Neural cell (in vitro differentiated cells): ENCODE results near the gene TNS1. TPM values are rescaled to one million over a fixed set of nuclear protein-coding genes. Genes with fewer than 3 reads are reported as not detected.

Experiments used
- H2AFZ ChIP-seq: fragments of 200-600, 300-800 bp; sonication (generic), shearing (Covaris generic); 2 replicates; pipeline ENCODE4 v1.6.0; 2014; ENCODE audit warnings: low read depth, mild to moderate bottlenecking, antibody characterized with exemption, low read length, moderate library complexity
- H3F3A ChIP-seq: fragments of 200-600 bp; shearing (Covaris generic); 2 replicates; pipeline ENCODE4 v1.6.1; 2016; ENCODE audit warnings: mild to moderate bottlenecking, moderate library complexity, mixed read lengths, antibody characterized with exemption, low read length; ENCODE audit not compliant: insufficient read depth, poor library complexity, severe bottlenecking
- H3K27ac ChIP-seq: fragments of 200-600, 300-800 bp; sonication (generic), shearing (Covaris generic); 2 replicates; pipeline ENCODE4 v1.5.1; 2014; ENCODE audit warnings: mild to moderate bottlenecking, low read length, moderate library complexity
- H3K27me3 ChIP-seq: fragments of 300-800, 200-600 bp; sonication (generic), shearing (Covaris generic); 2 replicates; pipeline ENCODE4 v1.6.0; 2014; ENCODE audit warnings: mild to moderate bottlenecking, low read depth, low read length, moderate library complexity; ENCODE audit not compliant: insufficient read depth
- H3K36me3 ChIP-seq: fragments of 300-800, 200-600 bp; sonication (generic), shearing (Covaris generic); 2 replicates; pipeline ENCODE4 v1.5.1; 2014; ENCODE audit warnings: mild to moderate bottlenecking, antibody characterized with exemption, low read length, moderate library complexity; ENCODE audit not compliant: insufficient read depth
- H3K4me2 ChIP-seq: fragments of 300-800, 200-600 bp; sonication (generic), shearing (Covaris generic); 2 replicates; pipeline ENCODE4 v1.6.0; 2014; ENCODE audit warnings: mild to moderate bottlenecking, low read length
- H3K4me3 ChIP-seq: fragments of 300-800, 200-600 bp; sonication (generic), shearing (Covaris generic); 2 replicates; pipeline ENCODE4 v1.5.1; 2014; ENCODE audit warnings: mild to moderate bottlenecking, low read length, moderate library complexity
- H3K79me2 ChIP-seq: fragments of 200-600 bp; shearing (Covaris generic); replicated peaks from 2 replicates; pipeline ENCODE4 v1.6.0; 2014; ENCODE audit warnings: mild to moderate bottlenecking, low read length, moderate library complexity; ENCODE audit not compliant: insufficient read depth
- H3K9ac ChIP-seq: fragments of 300-800, 200-600 bp; sonication (generic), shearing (Covaris generic); 2 replicates; pipeline ENCODE4 v1.6.1; 2016; ENCODE audit warnings: mild to moderate bottlenecking, low read length, mixed read lengths
- H3K9me2 ChIP-seq: fragments of 200-600 bp; shearing (Covaris generic); 2 replicates; pipeline ENCODE4 v1.6.1; 2016; ENCODE audit warnings: mild to moderate bottlenecking, low read length, mixed read lengths; ENCODE audit not compliant: insufficient read depth
- H3K9me3 ChIP-seq: fragments of 200-600, 300-800 bp; sonication (generic), shearing (Covaris generic); 2 replicates; pipeline ENCODE4 v1.6.1; 2016; ENCODE audit warnings: mild to moderate bottlenecking, mixed run types, low read length, moderate library complexity, mixed read lengths
- H4K20me1 ChIP-seq: fragments of 200-600 bp; shearing (Covaris generic); 2 replicates; pipeline ENCODE4 v1.6.1; 2016; ENCODE audit warnings: mild to moderate bottlenecking, mixed run types; ENCODE audit not compliant: insufficient read depth
- EP300 ChIP-seq: fragments of 450-650 bp; conservative IDR thresholded peaks from 2 replicates; pipeline ENCODE4 v1.6.1; 2014; ENCODE audit warnings: antibody characterized with exemption, mild to moderate bottlenecking, moderate library complexity; ENCODE audit not compliant: poor library complexity, severe bottlenecking
- EZH2 ChIP-seq: fragments of 200-600, 300-800 bp; shearing (Covaris generic), sonication (generic); IDR thresholded peaks from 2 replicates; pipeline ENCODE4 v1.6.1; 2014; ENCODE audit warnings: antibody characterized with exemption, low read length, borderline replicate concordance, mild to moderate bottlenecking; ENCODE audit not compliant: insufficient read depth, poor library complexity, severe bottlenecking
- MXI1 ChIP-seq: fragments of 450-650 bp; conservative IDR thresholded peaks from 2 replicates; pipeline ENCODE4 v1.6.1; 2014; ENCODE audit warnings: antibody characterized with exemption, mild to moderate bottlenecking; ENCODE audit not compliant: poor library complexity, severe bottlenecking
- POLR2AphosphoS5 ChIP-seq: IDR thresholded peaks from 2 replicates; pipeline ENCODE4 v1.6.1; 2012
- RAD21 ChIP-seq: fragments of 450-650 bp; conservative IDR thresholded peaks from 2 replicates; pipeline ENCODE4 v1.6.1; 2014; ENCODE audit warnings: antibody characterized with exemption, mild to moderate bottlenecking, moderate library complexity
- SMC3 ChIP-seq: fragments of 450-650 bp; conservative IDR thresholded peaks from 2 replicates; pipeline ENCODE4 v1.6.1; 2014; ENCODE audit warnings: antibody characterized with exemption, mild to moderate bottlenecking, moderate library complexity; ENCODE audit not compliant: poor library complexity
- TAF1 ChIP-seq: IDR thresholded peaks from 2 replicates; pipeline ENCODE4 v1.6.1; 2012; ENCODE audit warnings: low read depth
- polyA plus RNA-seq: library from polyadenylated mRNA; depleted of rRNA; stranded (reverse); fragments of >200 nt; gene quantifications from 2 replicates; pipeline ENCODE4 v1.2.3, GENCODE V29; 2014
- TF ChIP-seq, protein P1 (sequence below): IDR thresholded peaks from 2 replicates; pipeline ENCODE4 v1.6.1; 2012; ENCODE audit warnings: borderline replicate concordance
- TF ChIP-seq, protein P2 (sequence below): fragments of 450-650 bp; IDR thresholded peaks from 2 replicates; pipeline ENCODE4 v1.5.1; 2014; ENCODE audit warnings: antibody characterized with exemption, mild to moderate bottlenecking, moderate library complexity; ENCODE audit not compliant: poor library complexity, severe bottlenecking

The TNS1 gene
- polyA plus RNA-seq, 1 donor from 2014 or later = 1.5 TPM

DNA sequence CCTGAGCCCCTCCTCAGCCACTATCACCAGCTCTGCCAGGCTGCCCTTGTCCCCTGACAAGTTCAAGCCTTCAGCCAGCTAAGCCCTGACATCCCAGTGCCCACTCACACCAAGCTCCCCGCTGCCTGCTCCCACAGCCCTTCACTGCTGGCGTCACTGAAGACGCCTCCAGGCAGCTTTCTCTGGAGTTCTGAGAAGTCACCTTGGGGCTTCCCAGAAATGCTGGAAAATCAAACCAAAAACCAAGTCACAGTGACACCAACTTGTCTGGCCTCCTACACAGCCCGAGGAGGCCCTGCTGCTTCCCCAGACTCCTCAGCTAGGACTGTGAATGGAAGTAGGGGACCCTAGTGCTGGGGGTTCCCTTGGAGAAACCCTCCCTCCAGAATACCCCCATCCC is 2.2 kb upstream of the TNS1 start:
- H2AFZ ChIP-seq = no peak overlapping the region
- TF ChIP-seq SMC3 = no peak
- TF ChIP-seq, protein P1, sequence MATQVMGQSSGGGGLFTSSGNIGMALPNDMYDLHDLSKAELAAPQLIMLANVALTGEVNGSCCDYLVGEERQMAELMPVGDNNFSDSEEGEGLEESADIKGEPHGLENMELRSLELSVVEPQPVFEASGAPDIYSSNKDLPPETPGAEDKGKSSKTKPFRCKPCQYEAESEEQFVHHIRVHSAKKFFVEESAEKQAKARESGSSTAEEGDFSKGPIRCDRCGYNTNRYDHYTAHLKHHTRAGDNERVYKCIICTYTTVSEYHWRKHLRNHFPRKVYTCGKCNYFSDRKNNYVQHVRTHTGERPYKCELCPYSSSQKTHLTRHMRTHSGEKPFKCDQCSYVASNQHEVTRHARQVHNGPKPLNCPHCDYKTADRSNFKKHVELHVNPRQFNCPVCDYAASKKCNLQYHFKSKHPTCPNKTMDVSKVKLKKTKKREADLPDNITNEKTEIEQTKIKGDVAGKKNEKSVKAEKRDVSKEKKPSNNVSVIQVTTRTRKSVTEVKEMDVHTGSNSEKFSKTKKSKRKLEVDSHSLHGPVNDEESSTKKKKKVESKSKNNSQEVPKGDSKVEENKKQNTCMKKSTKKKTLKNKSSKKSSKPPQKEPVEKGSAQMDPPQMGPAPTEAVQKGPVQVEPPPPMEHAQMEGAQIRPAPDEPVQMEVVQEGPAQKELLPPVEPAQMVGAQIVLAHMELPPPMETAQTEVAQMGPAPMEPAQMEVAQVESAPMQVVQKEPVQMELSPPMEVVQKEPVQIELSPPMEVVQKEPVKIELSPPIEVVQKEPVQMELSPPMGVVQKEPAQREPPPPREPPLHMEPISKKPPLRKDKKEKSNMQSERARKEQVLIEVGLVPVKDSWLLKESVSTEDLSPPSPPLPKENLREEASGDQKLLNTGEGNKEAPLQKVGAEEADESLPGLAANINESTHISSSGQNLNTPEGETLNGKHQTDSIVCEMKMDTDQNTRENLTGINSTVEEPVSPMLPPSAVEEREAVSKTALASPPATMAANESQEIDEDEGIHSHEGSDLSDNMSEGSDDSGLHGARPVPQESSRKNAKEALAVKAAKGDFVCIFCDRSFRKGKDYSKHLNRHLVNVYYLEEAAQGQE = no peak
- H3K36me3 ChIP-seq = no peaks in the 10 kb centered on the region
- no peak overlapping the region for H3K4me2 ChIP-seq
- no peaks in the 10 kb centered on the region for H3K9me3 ChIP-seq
- H3K9me2 ChIP-seq = no peaks in the 10 kb centered on the region
- peaks cover 21% of the 10 kb centered on the region for H3K27me3 ChIP-seq
- H3K4me3 ChIP-seq = no peak overlapping the region
- no peak overlapping the region for H3K27ac ChIP-seq
- H3K9ac ChIP-seq = no peak overlapping the region
- no peaks in the 10 kb centered on the region for H3K79me2 ChIP-seq
- no peaks in the 10 kb centered on the region for H3F3A ChIP-seq
- no peaks in the 10 kb centered on the region for H4K20me1 ChIP-seq

DNA sequence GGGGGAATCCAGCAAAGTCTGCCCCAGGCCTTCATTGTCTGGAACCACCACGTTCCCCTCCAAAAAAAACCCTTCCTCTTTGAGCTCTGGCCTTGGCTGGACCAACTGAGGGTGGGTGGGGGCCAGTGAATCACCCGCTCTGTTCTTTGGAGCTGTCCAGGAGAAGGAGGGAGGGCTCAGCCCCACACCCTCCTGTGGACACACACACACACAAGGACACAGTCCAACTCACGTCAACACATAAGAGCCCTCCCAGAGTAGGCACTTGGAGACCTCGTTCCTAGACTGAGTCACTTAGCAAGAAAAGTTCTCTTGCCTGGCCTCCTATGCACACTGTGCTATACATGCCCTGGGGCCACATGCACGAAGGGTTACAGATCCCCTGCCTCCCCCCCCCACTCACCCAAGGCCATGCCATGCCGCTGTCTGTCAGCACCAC is 1.2 kb upstream of the TNS1 start:
- Histone ChIP-seq H3K9me2 (no peaks in the 10 kb centered on the region), H3K36me3 (no peaks in the 10 kb centered on the region), H3F3A (no peaks in the 10 kb centered on the region), H3K27me3 (peaks cover 11% of the 10 kb centered on the region), H3K9ac (no peak overlapping the region), H4K20me1 (no peaks in the 10 kb centered on the region), H3K79me2 (no peaks in the 10 kb centered on the region), H3K9me3 (no peaks in the 10 kb centered on the region), H2AFZ (no peak overlapping the region), H3K4me2 (no peak overlapping the region), H3K4me3 (no peak overlapping the region), H3K27ac (no peak overlapping the region)
- TF ChIP-seq, protein P1 = no peak
- TF ChIP-seq TAF1 = no peak
- no peak for TF ChIP-seq SMC3
- no peak for TF ChIP-seq RAD21
- TF ChIP-seq MXI1 = no peak

DNA sequence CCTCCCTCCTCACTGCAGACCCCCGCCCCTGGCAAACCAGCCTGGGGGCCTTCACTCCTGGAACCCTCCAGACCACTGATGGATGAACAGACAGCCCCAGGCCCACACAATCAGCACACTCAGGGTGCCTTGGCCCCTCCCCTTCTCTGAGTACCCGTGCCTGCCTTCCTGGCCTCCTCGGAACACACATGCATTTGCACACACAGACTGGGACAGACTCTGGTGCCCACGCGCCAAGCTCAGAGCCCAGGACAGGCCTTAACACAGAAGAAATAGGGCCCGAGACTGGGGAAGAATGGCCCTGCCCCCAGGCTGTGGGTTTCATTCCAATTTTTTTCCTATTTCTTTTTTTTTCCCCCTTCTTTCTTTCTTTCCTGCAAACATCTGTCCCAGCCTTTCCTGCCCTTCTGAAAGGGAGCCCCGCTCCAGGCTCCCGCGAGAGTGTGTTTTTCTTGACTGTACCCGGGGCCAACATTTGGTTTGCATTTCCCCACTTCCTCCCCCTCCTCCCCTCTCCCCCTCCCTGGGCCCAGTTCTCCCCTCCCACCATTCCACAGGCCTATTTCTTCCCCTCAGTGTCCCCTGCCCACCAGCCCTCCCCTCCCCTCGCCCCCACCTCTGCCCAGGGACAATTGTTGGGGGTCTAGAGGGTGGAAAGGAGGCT is 618 bp upstream of the TNS1 start:
- Histone ChIP-seq H3K27ac (no peak overlapping the region), H3K4me2 (no peak overlapping the region), H3K9me3 (no peaks in the 10 kb centered on the region), H3K4me3 (no peak overlapping the region), H4K20me1 (no peaks in the 10 kb centered on the region), H3K79me2 (no peaks in the 10 kb centered on the region), H3K9ac (no peak overlapping the region), H3F3A (no peaks in the 10 kb centered on the region), H3K9me2 (no peaks in the 10 kb centered on the region), H3K27me3 (peaks cover 5% of the 10 kb centered on the region), H2AFZ (no peak overlapping the region), H3K36me3 (no peaks in the 10 kb centered on the region)
- TF ChIP-seq SMC3 = no peak
- TF ChIP-seq, protein P2, sequence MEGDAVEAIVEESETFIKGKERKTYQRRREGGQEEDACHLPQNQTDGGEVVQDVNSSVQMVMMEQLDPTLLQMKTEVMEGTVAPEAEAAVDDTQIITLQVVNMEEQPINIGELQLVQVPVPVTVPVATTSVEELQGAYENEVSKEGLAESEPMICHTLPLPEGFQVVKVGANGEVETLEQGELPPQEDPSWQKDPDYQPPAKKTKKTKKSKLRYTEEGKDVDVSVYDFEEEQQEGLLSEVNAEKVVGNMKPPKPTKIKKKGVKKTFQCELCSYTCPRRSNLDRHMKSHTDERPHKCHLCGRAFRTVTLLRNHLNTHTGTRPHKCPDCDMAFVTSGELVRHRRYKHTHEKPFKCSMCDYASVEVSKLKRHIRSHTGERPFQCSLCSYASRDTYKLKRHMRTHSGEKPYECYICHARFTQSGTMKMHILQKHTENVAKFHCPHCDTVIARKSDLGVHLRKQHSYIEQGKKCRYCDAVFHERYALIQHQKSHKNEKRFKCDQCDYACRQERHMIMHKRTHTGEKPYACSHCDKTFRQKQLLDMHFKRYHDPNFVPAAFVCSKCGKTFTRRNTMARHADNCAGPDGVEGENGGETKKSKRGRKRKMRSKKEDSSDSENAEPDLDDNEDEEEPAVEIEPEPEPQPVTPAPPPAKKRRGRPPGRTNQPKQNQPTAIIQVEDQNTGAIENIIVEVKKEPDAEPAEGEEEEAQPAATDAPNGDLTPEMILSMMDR = no peak
- no peak for TF ChIP-seq MXI1
- TF ChIP-seq, protein P1 = no peak
- TF ChIP-seq TAF1 = no peak
- TF ChIP-seq EZH2 = no peak
- no peak for TF ChIP-seq EP300
- TF ChIP-seq POLR2AphosphoS5 = no peak
- TF ChIP-seq RAD21 = no peak
